Upper lobe of left lung (tissue), 4 donors: ENCODE data around the gene SYTL2.

ENCODE experiments used
- POLR2AphosphoS5 ChIP-seq, 2 donors: sonication (generic); formaldehyde crosslinking; IDR thresholded peaks; one replicate each; pipeline ENCODE4 v1.5.1; 2017; ENCODE audit warnings: antibody characterized with exemption in 2 of 2
- TF ChIP-seq, protein P1 (sequence below), 6 experiments: fragments of 450-650 bp in 4 of 6; fragments of 200-600 bp in 2 of 6; sonication (generic) in 2 of 6; IDR thresholded peaks; one replicate each; pipeline ENCODE4 v1.5.1; 2016 to 2019; ENCODE audit warnings: antibody characterized with exemption in 6 of 6

- TF ChIP-seq, protein P1, sequence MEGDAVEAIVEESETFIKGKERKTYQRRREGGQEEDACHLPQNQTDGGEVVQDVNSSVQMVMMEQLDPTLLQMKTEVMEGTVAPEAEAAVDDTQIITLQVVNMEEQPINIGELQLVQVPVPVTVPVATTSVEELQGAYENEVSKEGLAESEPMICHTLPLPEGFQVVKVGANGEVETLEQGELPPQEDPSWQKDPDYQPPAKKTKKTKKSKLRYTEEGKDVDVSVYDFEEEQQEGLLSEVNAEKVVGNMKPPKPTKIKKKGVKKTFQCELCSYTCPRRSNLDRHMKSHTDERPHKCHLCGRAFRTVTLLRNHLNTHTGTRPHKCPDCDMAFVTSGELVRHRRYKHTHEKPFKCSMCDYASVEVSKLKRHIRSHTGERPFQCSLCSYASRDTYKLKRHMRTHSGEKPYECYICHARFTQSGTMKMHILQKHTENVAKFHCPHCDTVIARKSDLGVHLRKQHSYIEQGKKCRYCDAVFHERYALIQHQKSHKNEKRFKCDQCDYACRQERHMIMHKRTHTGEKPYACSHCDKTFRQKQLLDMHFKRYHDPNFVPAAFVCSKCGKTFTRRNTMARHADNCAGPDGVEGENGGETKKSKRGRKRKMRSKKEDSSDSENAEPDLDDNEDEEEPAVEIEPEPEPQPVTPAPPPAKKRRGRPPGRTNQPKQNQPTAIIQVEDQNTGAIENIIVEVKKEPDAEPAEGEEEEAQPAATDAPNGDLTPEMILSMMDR (IDR thresholded peaks at IDR 0.05) = no peak
- no peak for TF ChIP-seq POLR2AphosphoS5 (IDR thresholded peaks at IDR 0.05)
Observed at GRCh38 chr11:85855341-85855656, 44.4 kb upstream of the SYTL2 start, which contains the start of gene CCDC83.
